DND-41 (cell line): Measurements from ENCODE around the gene YPEL3.

ENCODE experiments used
- ATAC-seq: fragments of 200-7000 bp; cut with Tn5 transposase; 3 replicates; pipeline ENCODE4 v1.9.1; 2021; ENCODE audit warnings: low read depth; ENCODE audit not compliant: insufficient read depth
- DNase-seq: peaks from one replicate; pipeline ENCODE4 v3.0.0-alpha.2; 2020
- H2AFZ ChIP-seq: 2 replicates; pipeline ENCODE4 v1.6.0; 2012; ENCODE audit warnings: low read depth, low read length
- H3K27ac ChIP-seq: 2 replicates; pipeline ENCODE4 v1.5.1; 2012; ENCODE audit warnings: low read length, inconsistent platforms
- H3K27me3 ChIP-seq: fragments of 200-600 bp; sonication (generic); 2 replicates; pipeline ENCODE4 v1.6.0; 2012; ENCODE audit warnings: low read length, mild to moderate bottlenecking, inconsistent platforms; ENCODE audit not compliant: insufficient read depth, poor library complexity
- H3K36me3 ChIP-seq: 2 replicates; pipeline ENCODE4 v1.5.1; 2012; ENCODE audit warnings: low read length, inconsistent platforms; ENCODE audit not compliant: insufficient read depth
- H3K4me1 ChIP-seq: 2 replicates; pipeline ENCODE4 v1.5.1; 2012; ENCODE audit warnings: mild to moderate bottlenecking, low read length; ENCODE audit not compliant: insufficient read depth
- H3K4me2 ChIP-seq: 2 replicates; pipeline ENCODE4 v1.6.0; 2012; ENCODE audit warnings: mild to moderate bottlenecking, moderate library complexity, low read length, inconsistent platforms; ENCODE audit not compliant: insufficient read depth
- H3K4me3 ChIP-seq, 2 experiments: fragments of 200-600 bp in 1 of 2; shearing (Covaris generic) in 1 of 2; 2 replicates each; pipeline ENCODE4 v1.5.1; 2012 to 2016; ENCODE audit warnings: inconsistent platforms in 2 of 2, low read length in 2 of 2, mild to moderate bottlenecking in 2 of 2, low read depth in 1 of 2, moderate library complexity in 1 of 2
- H3K79me2 ChIP-seq: 2 replicates; pipeline ENCODE4 v1.6.0; 2012; ENCODE audit warnings: low read length, inconsistent platforms; ENCODE audit not compliant: insufficient read depth
- H3K9ac ChIP-seq: 2 replicates; pipeline ENCODE4 v1.6.0; 2012; ENCODE audit warnings: low read depth, mild to moderate bottlenecking, inconsistent platforms, low read length, moderate library complexity
- H3K9me3 ChIP-seq: 2 replicates; pipeline ENCODE4 v1.5.1; 2012; ENCODE audit warnings: low read length, moderate library complexity, mild to moderate bottlenecking, inconsistent platforms; ENCODE audit not compliant: insufficient read depth, severe bottlenecking
- H4K20me1 ChIP-seq: 2 replicates; pipeline ENCODE4 v1.6.0; 2012; ENCODE audit warnings: low read length; ENCODE audit not compliant: insufficient read depth
- EZH2 ChIP-seq: IDR thresholded peaks from 3 replicates; pipeline ENCODE4 v1.6.1; 2012; ENCODE audit warnings: borderline replicate concordance, low read depth, mild to moderate bottlenecking, moderate library complexity, low read length, inconsistent platforms; ENCODE audit not compliant: severe bottlenecking
- TF ChIP-seq, protein P1 (sequence below): IDR thresholded peaks from 2 replicates; pipeline ENCODE4 v1.5.1; 2012; ENCODE audit warnings: borderline replicate concordance, low read length, moderate library complexity, mild to moderate bottlenecking; ENCODE audit not compliant: poor library complexity, severe bottlenecking; ENCODE audit errors: extremely low read depth

YPEL3 gene

DNA sequence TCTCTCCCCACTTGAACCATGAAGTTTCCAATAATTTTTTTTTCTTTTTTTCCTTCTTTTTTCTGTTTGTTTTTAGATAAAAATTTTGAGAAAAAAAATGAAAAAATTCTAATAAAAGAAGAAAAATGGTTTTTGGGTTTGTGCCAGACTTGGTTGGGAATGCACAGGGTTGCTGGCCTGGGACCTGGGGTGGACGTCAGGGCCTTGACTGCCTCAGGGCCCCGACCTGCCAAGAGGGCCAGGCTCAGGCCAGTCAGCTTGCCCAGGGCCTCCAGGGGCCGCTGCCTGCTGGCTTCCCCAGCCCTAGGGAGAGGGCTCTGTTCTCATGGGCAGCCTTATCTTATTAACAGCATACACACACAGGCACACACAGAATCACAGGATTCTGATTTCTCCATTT, 10.8 kb downstream of the YPEL3 start:
- H3K4me1 ChIP-seq, result peaks cover 2% of the 10 kb centered on the region; the same call in 1 of the 2 replicates
- peaks cover 7% of the 10 kb centered on the region for H3K79me2 ChIP-seq
- ATAC-seq (no peak), DNase-seq (no peak)
- H3K36me3 ChIP-seq, result peaks cover 50% of the 10 kb centered on the region
- H3K27me3 ChIP-seq, result no peaks in the 10 kb centered on the region
- H3K9ac ChIP-seq, result no peak overlapping the region
- H3K4me2 ChIP-seq, result no peak overlapping the region
- H3K4me3 ChIP-seq, result no peak overlapping the region
- H4K20me1 ChIP-seq, result peaks cover 21% of the 10 kb centered on the region
- no peak overlapping the region for H2AFZ ChIP-seq
- no peak overlapping the region for H3K27ac ChIP-seq
- TF ChIP-seq EZH2, result no peak
- TF ChIP-seq, protein P1, sequence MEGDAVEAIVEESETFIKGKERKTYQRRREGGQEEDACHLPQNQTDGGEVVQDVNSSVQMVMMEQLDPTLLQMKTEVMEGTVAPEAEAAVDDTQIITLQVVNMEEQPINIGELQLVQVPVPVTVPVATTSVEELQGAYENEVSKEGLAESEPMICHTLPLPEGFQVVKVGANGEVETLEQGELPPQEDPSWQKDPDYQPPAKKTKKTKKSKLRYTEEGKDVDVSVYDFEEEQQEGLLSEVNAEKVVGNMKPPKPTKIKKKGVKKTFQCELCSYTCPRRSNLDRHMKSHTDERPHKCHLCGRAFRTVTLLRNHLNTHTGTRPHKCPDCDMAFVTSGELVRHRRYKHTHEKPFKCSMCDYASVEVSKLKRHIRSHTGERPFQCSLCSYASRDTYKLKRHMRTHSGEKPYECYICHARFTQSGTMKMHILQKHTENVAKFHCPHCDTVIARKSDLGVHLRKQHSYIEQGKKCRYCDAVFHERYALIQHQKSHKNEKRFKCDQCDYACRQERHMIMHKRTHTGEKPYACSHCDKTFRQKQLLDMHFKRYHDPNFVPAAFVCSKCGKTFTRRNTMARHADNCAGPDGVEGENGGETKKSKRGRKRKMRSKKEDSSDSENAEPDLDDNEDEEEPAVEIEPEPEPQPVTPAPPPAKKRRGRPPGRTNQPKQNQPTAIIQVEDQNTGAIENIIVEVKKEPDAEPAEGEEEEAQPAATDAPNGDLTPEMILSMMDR, result no peak
- H3K9me3 ChIP-seq, result no peaks in the 10 kb centered on the region

DNA sequence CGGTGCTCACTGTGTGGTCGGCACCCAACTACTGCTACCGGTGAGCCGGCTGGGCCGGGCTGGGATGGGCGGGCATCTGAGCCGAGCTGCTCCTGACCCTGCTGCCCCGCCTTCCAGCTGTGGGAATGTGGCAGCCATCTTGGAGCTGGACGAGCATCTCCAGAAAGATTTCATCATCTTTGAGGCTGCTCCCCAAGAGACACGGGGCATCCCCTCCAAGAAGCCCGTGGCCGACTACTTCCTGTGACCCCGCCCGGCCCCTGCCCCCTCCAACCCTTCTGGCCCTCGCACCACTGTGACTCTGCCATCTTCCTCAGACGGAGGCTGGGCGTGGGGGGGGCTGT, 11.2 kb downstream of the YPEL3 start:
- no peak for ATAC-seq
- Histone ChIP-seq H3K27me3 (no peaks in the 10 kb centered on the region), H4K20me1 (peaks cover 22% of the 10 kb centered on the region), H3K4me1 (no peaks in the 10 kb centered on the region), H3K9ac (no peak overlapping the region), H3K27ac (no peak overlapping the region), H3K9me3 (no peaks in the 10 kb centered on the region), H3K79me2 (peaks cover 11% of the 10 kb centered on the region), H3K36me3 (peaks cover 53% of the 10 kb centered on the region), H3K4me3 (no peak overlapping the region), H3K4me2 (no peak overlapping the region), H2AFZ (no peak overlapping the region)
- no peak for TF ChIP-seq EZH2
- TF ChIP-seq, protein P1, result no peak
- no peak for DNase-seq

DNA sequence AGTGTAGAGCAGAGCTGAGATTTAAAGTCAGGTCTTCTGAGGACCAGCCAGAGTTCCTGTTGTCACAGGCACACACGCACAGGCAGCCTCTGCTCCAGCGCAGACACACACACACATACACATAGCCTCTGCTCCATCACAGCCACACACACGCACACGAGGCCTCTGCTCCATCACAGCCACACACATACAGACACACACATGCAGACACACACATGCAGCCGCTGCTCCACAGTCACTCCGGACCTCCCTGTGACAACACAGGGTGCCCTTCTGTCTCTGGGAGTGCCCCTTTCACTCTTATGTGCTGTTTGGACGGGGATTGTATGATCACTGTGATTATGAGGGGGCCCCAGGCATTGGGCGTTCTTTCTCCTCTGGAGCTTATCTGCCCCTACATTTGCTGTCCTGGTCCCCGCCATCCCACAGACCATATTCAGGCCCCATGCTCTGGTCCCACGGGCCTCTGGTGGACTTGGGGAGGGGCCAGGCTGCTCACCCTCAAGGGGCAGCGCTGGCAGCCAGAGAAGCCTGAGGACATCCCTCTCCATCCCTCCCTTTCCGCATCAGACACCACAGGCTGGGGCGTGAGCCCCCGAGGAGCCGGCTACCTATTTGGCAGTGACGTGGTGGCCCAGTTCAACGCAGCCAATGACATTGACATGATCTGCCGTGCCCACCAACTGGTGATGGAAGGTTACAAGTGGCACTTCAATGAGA, 11.8 kb downstream of the YPEL3 start:
- no peak for ATAC-seq
- Histone ChIP-seq H3K4me1 (no peaks in the 10 kb centered on the region), H2AFZ (no peak overlapping the region), H3K36me3 (peaks cover 59% of the 10 kb centered on the region), H3K4me2 (no peak overlapping the region), H3K9ac (no peak overlapping the region), H3K27me3 (no peaks in the 10 kb centered on the region), H4K20me1 (peaks cover 28% of the 10 kb centered on the region), H3K9me3 (no peaks in the 10 kb centered on the region), H3K4me3 (no peak overlapping the region), H3K79me2 (peaks cover 16% of the 10 kb centered on the region), H3K27ac (no peak overlapping the region)
- no peak for TF ChIP-seq EZH2
- TF ChIP-seq, protein P1, result no peak
- DNase-seq, result no peak
